HG02884 (cell line): Measurements from ENCODE around the gene UACA.

Experiments used
- ATAC-seq: cut with Tn5 transposase; IDR thresholded peaks from one replicate; pipeline ENCODE4 v1.9.1; 2021; ENCODE audit warnings: mild to moderate bottlenecking, moderate library complexity; ENCODE audit not compliant: unreplicated experiment

Gene UACA

GRCh38 chr15:70710714-70711113 is 52.6 kb downstream of the UACA start:
- ATAC-seq, result no peak

DNA sequence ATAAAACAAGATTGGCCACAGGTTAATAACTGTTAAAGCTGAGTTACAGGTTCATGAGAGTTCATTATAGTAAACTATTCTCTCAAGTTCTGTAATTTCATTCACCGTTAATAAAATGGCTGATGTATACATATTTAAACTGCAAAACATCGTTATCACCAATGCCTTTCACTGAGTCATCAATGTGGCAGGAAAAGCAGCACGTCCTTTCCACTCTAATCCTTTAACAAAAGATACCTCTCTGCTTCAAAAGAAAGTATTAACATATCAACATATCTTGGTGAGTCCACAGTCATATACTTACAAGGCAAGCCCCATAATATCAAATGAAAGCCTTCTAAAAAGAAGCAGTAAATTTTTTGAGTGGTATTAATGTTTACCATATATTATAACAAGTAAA is 54.5 kb downstream of the UACA start:
- ATAC-seq, result no peak

GRCh38 chr15:70707686-70708300 is 55.6 kb downstream of the UACA start:
- no peak for ATAC-seq

DNA sequence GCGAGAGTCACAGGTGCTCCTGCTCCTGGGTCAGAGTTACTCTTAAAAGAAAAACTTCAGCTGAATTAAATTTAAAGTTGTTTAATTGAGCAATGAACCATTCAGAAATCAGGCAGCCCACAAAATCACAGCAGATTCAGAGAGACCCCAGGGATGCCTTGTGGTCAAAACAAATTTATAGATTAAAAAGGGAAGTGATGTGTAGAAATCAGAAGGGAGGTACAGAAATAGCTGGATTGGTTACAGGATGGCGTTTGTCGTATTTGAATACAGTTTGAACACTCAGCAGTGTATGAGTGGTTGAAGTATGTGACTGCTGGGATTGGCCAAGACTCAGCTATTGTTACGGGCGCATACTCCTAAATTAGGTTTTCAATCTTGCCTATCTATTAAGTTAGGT is 58.6 kb downstream of the UACA start:
- ATAC-seq, result no peak

GRCh38 chr15:70704166-70704565 is 59.2 kb downstream of the UACA start:
- no peak for ATAC-seq

DNA sequence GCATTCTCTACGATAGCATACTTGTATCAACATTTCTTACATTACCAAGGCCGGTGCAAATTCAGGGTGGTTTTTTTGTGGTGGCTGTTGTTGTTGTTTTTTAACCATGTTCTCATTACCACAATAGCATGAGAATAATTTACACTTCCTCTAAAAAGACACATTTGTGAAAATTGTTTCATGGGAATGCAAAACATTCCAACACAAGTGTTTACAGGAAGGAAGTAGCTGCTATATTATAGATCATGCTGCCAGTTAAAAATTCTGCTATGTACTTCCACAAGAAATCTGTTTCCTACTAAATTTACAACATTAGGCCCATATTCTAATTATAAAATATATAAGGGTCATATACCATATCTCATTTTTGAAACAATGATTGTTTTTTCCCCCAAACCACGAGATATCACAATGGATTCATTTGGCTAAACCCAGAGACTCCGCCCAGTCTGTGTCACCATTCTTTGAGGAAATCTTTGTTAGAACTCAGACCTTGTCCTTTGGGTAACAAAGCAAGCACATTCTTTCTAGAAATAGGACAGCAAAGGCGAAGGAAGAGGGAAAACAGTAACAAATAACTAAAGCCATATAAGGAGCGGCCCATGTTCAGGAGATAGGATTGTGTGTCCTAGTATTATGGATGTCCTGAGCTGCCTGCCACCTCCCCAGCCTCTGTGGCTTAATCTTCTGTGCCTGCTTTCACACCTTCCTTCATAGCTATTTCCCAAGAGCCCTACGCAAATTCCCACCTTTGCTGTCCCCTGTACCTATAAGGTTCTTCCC is 60.1 kb downstream of the UACA start:
- no peak for ATAC-seq

GRCh38 chr15:70702584-70702983 is 60.8 kb downstream of the UACA start:
- ATAC-seq, result no peak

DNA sequence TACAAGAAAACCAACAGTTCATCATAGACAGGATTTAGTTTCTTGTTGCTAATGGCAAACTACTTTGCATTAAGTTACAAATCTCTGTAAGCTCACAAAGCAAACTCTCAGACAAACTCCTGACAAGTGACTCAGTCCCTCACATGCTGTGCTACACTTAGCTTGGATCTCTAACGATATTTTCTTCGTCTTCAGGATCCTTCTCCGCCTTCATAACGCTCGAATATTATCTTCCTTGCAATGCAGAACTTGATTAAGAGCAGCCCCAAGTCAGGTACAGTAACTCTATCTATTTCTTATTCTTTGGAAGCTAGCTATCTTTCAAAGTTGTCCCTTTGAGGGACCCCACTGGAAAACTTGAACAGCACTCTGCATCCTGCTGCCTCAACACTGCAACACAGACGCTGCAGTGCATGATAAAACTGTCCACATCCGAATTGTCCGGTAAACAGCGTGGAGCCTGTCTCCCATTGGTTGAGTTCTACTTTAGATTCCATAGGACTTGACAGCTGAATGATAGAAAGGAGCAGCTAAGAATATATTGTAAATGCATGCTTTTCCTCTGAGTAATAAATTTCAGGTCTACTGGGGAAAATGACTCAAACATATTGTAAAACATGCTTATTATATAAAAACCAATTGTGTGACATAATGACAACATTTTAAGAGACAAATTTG is 61.3 kb downstream of the UACA start:
- no peak for ATAC-seq

GRCh38 chr15:70701171-70701570 is 62.2 kb downstream of the UACA start:
- ATAC-seq, result no peak

DNA sequence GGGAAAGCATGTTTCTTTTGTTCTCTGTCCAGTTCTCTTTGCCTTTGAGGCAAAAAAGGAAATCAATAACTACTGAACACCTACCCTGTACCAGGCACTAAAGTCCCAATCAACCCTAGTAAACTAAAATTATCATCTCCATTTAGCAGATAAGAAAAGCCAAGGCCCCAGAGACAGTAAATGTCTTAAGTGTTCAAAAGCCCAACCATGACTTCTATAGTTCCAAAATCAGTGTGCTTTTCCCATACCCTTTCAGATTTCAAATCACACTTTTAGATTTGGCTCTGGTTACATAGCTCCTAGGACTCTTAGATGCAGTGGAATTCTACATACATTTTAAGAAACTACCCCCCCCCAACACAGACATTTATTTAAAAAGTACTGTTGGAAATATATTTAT is 63.5 kb downstream of the UACA start:
- ATAC-seq, result no peak

- no peak for ATAC-seq
These were observed 64.4 kb downstream of the UACA start for GRCh38 chr15:70698836-70699390.

- ATAC-seq, result no peak
These were observed 64.9 kb downstream of the UACA start for GRCh38 chr15:70698426-70698825.

DNA sequence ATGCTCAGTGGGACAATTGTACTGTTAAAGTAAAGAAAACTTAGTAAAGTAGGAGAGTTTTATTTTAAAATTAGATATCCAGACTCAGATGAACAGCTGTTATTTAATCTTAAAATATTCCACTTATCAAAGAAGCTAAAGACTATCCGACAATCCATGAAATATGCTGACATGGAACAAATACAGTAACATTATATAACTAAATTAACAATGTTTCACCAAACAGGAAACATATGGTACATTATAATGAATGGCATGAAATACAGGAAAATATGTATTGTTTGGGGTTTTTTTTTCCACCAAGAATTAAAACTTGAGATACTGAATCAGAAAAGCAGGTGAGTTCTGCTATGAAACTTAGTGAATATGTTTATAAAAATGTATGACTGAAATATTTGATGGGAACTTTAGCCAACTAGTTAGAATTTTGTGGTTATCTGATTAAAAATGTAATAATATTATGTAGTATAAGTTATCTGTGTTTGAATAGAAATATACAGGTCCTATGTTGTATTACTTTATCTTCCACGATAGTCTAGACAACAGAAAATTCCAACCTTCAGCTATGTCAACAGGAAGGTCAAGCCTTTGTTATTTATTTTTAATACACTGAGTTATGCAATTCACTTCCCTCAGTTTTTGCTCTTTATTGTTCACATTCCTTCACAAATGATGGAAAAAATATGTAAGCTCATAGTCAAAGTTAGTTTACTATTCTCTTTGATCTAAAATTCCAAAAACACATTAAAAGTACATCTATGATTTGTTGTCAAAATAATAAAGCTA is 72.7 kb downstream of the UACA start:
- no peak for ATAC-seq

GRCh38 chr15:70690021-70690420 is 73.3 kb downstream of the UACA start:
- no peak for ATAC-seq

GRCh38 chr15:70687482-70687881 is 75.9 kb downstream of the UACA start:
- ATAC-seq, result no peak

DNA sequence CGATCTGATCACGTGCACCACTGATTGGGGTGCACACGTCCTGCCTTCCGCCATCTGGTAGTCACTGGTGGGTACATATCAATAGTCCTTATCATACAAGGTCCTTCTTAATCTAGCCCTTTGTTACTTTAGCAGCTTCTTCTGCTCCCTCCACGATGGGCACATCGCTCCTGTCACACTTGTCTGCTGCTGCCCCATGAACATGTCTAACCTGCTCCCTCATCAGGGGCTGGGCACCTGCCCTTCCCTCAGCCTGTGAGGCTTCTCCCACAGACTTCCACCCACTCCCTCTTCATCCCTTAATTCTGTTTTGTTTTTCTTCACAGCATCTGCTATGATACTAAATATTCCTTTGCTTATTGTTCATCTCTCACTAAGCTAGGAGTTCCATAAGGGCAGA is 82.5 kb downstream of the UACA start:
- no peak for ATAC-seq

DNA sequence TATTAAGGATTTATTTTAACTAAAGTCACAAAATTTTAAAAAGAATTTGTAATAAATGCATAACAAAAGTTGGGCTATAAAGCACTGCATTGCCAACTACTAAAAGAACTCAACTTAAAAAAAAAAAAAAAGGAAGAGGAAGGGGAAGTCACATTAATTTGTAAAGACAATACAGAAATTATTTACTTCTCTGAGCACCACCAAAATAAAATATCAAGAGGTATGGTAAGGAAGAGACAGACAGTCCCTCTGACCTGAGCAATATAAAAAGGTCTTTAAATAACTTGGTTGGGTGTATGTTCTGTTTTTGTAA is 83.5 kb downstream of the UACA start:
- no peak for ATAC-seq

DNA sequence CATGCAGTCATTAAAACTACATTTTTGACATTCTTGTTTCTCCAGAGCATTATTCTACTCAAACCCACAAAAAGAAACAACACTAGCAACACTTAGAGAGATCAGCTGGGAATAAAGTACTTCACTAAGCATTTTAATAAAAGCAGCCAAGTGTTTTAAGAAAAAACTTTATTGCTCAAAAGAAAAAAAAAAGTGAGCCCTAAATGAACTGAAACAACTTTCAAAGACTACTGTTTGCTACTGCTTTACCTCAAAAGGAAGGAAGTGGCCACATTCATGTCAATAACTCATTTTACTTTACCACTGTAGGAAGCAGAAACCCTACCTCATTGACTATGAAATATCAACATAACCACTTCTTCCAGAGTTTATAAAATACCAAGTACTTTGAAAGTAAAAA is 91.3 kb downstream of the UACA start:
- ATAC-seq, result no peak

DNA sequence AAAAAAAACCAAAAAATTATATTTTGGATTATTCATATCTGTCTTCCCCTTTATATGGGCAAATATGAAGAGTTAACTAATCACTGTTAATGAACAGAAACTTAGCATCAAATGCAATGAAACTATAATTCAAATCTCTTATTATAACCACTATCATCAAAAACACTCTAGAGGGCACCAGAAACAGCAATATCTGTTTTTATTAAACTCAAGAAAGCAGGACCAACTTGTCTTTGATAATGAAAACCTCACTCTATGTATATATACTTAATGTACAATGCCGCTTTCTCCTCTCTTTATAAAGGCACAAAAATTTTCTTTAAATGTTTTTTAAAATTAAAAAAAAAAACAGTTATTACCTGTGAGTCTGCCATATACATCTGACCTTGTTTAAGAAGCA is 92.7 kb downstream of the UACA start:
- no peak for ATAC-seq

DNA sequence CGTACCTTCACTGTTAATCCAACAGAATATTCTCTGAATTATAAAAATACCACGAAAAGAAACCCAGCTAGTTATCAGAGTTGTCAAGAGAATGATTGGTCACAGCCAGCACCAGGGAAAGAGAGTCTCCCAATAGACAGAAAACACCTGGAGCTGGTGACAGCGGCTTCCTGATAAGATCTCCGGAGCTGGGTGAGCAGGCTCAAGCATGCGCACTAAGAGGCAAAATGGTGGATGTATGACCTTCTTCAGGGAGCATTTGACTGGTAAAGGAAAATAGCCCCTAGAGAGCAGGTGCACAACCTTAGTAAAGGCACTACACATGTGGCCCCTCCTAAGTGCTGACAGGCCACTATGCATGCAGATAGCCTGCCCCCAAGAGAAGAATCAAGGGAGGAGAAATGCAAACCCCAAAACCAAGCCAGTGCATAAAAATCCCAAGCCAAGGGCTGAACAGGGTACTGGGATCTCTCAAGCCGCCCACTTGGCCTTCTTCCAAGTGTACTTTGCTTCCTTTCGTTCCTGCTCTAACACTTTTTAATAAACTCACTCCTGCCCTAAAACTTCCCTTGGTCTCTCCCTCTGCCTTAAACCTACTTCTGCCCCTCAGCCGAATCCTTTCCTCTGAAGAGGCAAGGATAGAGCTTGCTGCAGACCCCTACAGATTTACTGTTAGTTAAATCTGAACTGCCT is 93.2 kb downstream of the UACA start:
- no peak for ATAC-seq
